Neural cell (in vitro differentiated cells): Measurements from ENCODE around the gene SSBP3.

Source experiments
- EZH2 ChIP-seq: fragments of 200-600, 300-800 bp; shearing (Covaris generic), sonication (generic); IDR thresholded peaks from 2 replicates; pipeline ENCODE4 v1.6.1; 2014; ENCODE audit warnings: antibody characterized with exemption, low read length, borderline replicate concordance, mild to moderate bottlenecking; ENCODE audit not compliant: insufficient read depth, poor library complexity, severe bottlenecking
- RAD21 ChIP-seq: fragments of 450-650 bp; conservative IDR thresholded peaks from 2 replicates; pipeline ENCODE4 v1.6.1; 2014; ENCODE audit warnings: antibody characterized with exemption, mild to moderate bottlenecking, moderate library complexity
- SMC3 ChIP-seq: fragments of 450-650 bp; conservative IDR thresholded peaks from 2 replicates; pipeline ENCODE4 v1.6.1; 2014; ENCODE audit warnings: antibody characterized with exemption, mild to moderate bottlenecking, moderate library complexity; ENCODE audit not compliant: poor library complexity
- TAF1 ChIP-seq: IDR thresholded peaks from 2 replicates; pipeline ENCODE4 v1.6.1; 2012; ENCODE audit warnings: low read depth
- TF ChIP-seq, protein P1 (sequence below): fragments of 450-650 bp; IDR thresholded peaks from 2 replicates; pipeline ENCODE4 v1.5.1; 2014; ENCODE audit warnings: antibody characterized with exemption, mild to moderate bottlenecking, moderate library complexity; ENCODE audit not compliant: poor library complexity, severe bottlenecking

DNA sequence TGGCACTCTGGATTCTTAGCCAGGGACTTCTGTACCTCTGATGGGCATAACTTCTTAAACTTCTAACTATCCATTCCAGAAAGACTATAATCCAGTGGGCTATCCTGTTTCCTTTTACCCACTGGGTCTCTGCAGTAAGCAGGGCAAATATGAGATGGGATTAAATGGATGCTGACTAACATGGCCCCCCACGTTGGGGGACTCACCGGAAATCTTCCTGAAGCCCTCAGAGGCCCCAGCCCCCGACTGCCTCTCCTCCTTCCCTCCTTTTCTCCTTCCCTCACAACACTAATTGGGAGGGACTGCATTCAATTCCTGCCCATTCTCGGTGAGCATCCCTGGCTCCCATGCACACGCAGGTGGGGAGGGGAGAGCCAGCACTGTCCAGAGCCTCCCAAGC, 70.1 kb downstream of the SSBP3 start:
- no peak for TF ChIP-seq RAD21
- TF ChIP-seq, protein P1, sequence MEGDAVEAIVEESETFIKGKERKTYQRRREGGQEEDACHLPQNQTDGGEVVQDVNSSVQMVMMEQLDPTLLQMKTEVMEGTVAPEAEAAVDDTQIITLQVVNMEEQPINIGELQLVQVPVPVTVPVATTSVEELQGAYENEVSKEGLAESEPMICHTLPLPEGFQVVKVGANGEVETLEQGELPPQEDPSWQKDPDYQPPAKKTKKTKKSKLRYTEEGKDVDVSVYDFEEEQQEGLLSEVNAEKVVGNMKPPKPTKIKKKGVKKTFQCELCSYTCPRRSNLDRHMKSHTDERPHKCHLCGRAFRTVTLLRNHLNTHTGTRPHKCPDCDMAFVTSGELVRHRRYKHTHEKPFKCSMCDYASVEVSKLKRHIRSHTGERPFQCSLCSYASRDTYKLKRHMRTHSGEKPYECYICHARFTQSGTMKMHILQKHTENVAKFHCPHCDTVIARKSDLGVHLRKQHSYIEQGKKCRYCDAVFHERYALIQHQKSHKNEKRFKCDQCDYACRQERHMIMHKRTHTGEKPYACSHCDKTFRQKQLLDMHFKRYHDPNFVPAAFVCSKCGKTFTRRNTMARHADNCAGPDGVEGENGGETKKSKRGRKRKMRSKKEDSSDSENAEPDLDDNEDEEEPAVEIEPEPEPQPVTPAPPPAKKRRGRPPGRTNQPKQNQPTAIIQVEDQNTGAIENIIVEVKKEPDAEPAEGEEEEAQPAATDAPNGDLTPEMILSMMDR = no peak
- no peak for TF ChIP-seq TAF1
- no peak for TF ChIP-seq SMC3
- TF ChIP-seq EZH2 = no peak
